ENCODE results near the gene DIPK1B.

- TF ChIP-seq RAD21 (IDR thresholded peaks at IDR 0.05; ENCODE audit: low read length) (no peak), TEAD4 (IDR thresholded peaks at IDR 0.05; ENCODE audit: borderline replicate concordance, insufficient read depth) (no peak), REST (IDR thresholded peaks at IDR 0.05; ENCODE audit: low read depth, low read length) (no peak), MXI1 (IDR thresholded peaks at IDR 0.05; ENCODE audit: low read depth, low read length) (no peak), NRF1 (IDR thresholded peaks at IDR 0.05; ENCODE audit: low read depth, low read length) (no peak), TCF12 (IDR thresholded peaks at IDR 0.05) (no peak), EP300 (IDR thresholded peaks at IDR 0.05; ENCODE audit: borderline replicate concordance in 1 of 2, low read depth in 1 of 2, low read length in 1 of 2) (no peak), TAF1 (IDR thresholded peaks at IDR 0.05; ENCODE audit: borderline replicate concordance, low read depth, low read length) (no peak)
- TF ChIP-seq, protein P1, sequence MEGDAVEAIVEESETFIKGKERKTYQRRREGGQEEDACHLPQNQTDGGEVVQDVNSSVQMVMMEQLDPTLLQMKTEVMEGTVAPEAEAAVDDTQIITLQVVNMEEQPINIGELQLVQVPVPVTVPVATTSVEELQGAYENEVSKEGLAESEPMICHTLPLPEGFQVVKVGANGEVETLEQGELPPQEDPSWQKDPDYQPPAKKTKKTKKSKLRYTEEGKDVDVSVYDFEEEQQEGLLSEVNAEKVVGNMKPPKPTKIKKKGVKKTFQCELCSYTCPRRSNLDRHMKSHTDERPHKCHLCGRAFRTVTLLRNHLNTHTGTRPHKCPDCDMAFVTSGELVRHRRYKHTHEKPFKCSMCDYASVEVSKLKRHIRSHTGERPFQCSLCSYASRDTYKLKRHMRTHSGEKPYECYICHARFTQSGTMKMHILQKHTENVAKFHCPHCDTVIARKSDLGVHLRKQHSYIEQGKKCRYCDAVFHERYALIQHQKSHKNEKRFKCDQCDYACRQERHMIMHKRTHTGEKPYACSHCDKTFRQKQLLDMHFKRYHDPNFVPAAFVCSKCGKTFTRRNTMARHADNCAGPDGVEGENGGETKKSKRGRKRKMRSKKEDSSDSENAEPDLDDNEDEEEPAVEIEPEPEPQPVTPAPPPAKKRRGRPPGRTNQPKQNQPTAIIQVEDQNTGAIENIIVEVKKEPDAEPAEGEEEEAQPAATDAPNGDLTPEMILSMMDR (IDR thresholded peaks at IDR 0.05) = no peak
Observed at GRCh38 chr9:136671254-136671614, 41.1 kb upstream of the DIPK1B start.

Data from SK-N-SH (cell line).